H1 (cell line): Measurements from ENCODE around the gene TMEM250. TPM values are rescaled to one million over a fixed set of nuclear protein-coding genes. Genes with fewer than 3 reads are reported as not detected.

Experiments used
- CTCF ChIA-PET: fragments of 300-600 bp; sonication (Branson Sonifier 250); formaldehyde crosslinking; loops from one replicate; lab custom pipeline; 2021; ENCODE audit not compliant: partially characterized antibody; lab: Charles Lee
- POLR2A ChIA-PET: fragments of 300-600 bp; sonication (Branson Sonifier 250); formaldehyde crosslinking; loops from one replicate; lab custom pipeline; 2021; ENCODE audit warnings: inconsistent platforms; ENCODE audit not compliant: partially characterized antibody; lab: Charles Lee
- DNase-seq, 2 experiments: peaks; one replicate each; pipeline versions ENCODE4 v3.0.0 to v3.0.0-alpha.2; 2010 to 2022; ENCODE audit warnings: low spot score in 2 of 2, low read depth in 1 of 2, mixed read lengths in 1 of 2
- FAIRE-seq: peaks from 2 replicates; lab custom pipeline; 2011; peaks lifted over from hg19 to GRCh38; lab: Jason Lieb, UNC
- H2AFZ ChIP-seq: 2 replicates; pipeline ENCODE4 v1.8.1; 2012; ENCODE audit warnings: low read length, inconsistent platforms
- H2AK5ac ChIP-seq: 2 replicates; pipeline ENCODE4 v1.6.1; 2013; ENCODE audit warnings: low read depth, low read length
- H2BK120ac ChIP-seq: replicated peaks from 2 replicates; pipeline ENCODE3; 2013; ENCODE audit warnings: low read depth, low read length, inconsistent platforms
- H2BK12ac ChIP-seq: 2 replicates; pipeline ENCODE4 v1.6.1; 2013; ENCODE audit warnings: low read depth, low read length
- H2BK15ac ChIP-seq: 2 replicates; pipeline ENCODE4 v1.6.1; 2013; ENCODE audit warnings: low read length
- H2BK20ac ChIP-seq: 2 replicates; pipeline ENCODE4 v1.6.1; 2013; ENCODE audit warnings: low read length
- H2BK5ac ChIP-seq: 2 replicates; pipeline ENCODE4 v1.6.1; 2013; ENCODE audit warnings: low read depth, low read length
- H3K14ac ChIP-seq: 2 replicates; pipeline ENCODE4 v1.6.1; 2013; ENCODE audit warnings: inconsistent platforms; ENCODE audit not compliant: insufficient read length
- H3K18ac ChIP-seq: 2 replicates; pipeline ENCODE4 v1.6.1; 2013; ENCODE audit warnings: low read length; ENCODE audit errors: extremely low read depth
- H3K23ac ChIP-seq: 2 replicates; pipeline ENCODE4 v1.6.1; 2013; ENCODE audit warnings: inconsistent platforms; ENCODE audit not compliant: insufficient read length
- H3K23me2 ChIP-seq: 2 replicates; pipeline ENCODE4 v1.6.1; 2013; ENCODE audit warnings: low read depth, low read length
- H3K27ac ChIP-seq: 2 replicates; pipeline ENCODE4 v1.6.1; 2011; ENCODE audit warnings: low read depth, low read length, inconsistent platforms
- H3K27me3 ChIP-seq, 4 experiments: replicated peaks in 1 of 4; 1 replicate in 1 of 4; 2 replicates in 3 of 4; pipeline versions ENCODE4 v1.6.1 to v1.8.1; 2011 to 2013; ENCODE audit warnings: low read length in 3 of 4, mild to moderate bottlenecking in 3 of 4, inconsistent platforms in 2 of 4, mixed read lengths in 2 of 4, moderate library complexity in 1 of 4; ENCODE audit not compliant: control insufficient read depth in 3 of 4, insufficient read depth in 3 of 4; ENCODE audit errors: extremely low read depth in 1 of 4
- H3K36me3 ChIP-seq, 4 experiments: 2 replicates each; pipeline versions ENCODE4 v1.6.1 to v1.8.1; 2011 to 2013; ENCODE audit warnings: mild to moderate bottlenecking in 4 of 4, low read length in 3 of 4, moderate library complexity in 2 of 4, control low read depth in 1 of 4, inconsistent platforms in 1 of 4; ENCODE audit not compliant: insufficient read depth in 4 of 4, control insufficient read depth in 2 of 4
- H3K4ac ChIP-seq: replicated peaks from 2 replicates; pipeline ENCODE3; 2013; ENCODE audit warnings: low read length, low read depth, mixed read lengths, inconsistent platforms; ENCODE audit not compliant: insufficient read length
- H3K4me1 ChIP-seq, 4 experiments: replicated peaks in 1 of 4; 1 replicate in 1 of 4; 2 replicates in 3 of 4; pipeline versions ENCODE4 v1.6.1 to v1.8.1; 2011 to 2013; ENCODE audit warnings: low read length in 3 of 4, inconsistent platforms in 2 of 4, mixed read lengths in 1 of 4; ENCODE audit not compliant: insufficient read depth in 4 of 4, control insufficient read depth in 3 of 4
- H3K4me2 ChIP-seq, 2 experiments: 2 replicates each; pipeline versions ENCODE4 v1.6.1 to v1.8.1; 2011 to 2013; ENCODE audit warnings: low read depth in 2 of 2, low read length in 2 of 2, control low read depth in 1 of 2, inconsistent platforms in 1 of 2, mild to moderate bottlenecking in 1 of 2; ENCODE audit not compliant: insufficient read depth in 1 of 2
- H3K4me3 ChIP-seq, 4 experiments: fragments of 200-600, 300-600 bp in 1 of 4; sonication (generic), shearing (Covaris generic), sonication (Bioruptor Twin) in 1 of 4; 2 replicates each; pipeline versions ENCODE4 v1.5.1 to v1.8.1; 2011 to 2016; ENCODE audit warnings: low read length in 4 of 4, low read depth in 3 of 4, control low read depth in 2 of 4, inconsistent platforms in 2 of 4, mild to moderate bottlenecking in 2 of 4, mixed read lengths in 1 of 4, moderate library complexity in 1 of 4; ENCODE audit not compliant: insufficient read depth in 2 of 4; ENCODE audit errors: extremely low read depth in 1 of 4
- H3K56ac ChIP-seq: replicated peaks from 2 replicates; pipeline ENCODE3; 2013; ENCODE audit warnings: low read depth, mild to moderate bottlenecking, mixed read lengths, low read length, inconsistent platforms; ENCODE audit not compliant: insufficient read length
- H3K79me1 ChIP-seq: 2 replicates; pipeline ENCODE4 v1.6.1; 2013; ENCODE audit warnings: low read depth, low read length, control low read depth
- H3K79me2 ChIP-seq, 2 experiments: 2 replicates each; pipeline versions ENCODE4 v1.6.1 to v1.8.1; 2012 to 2013; ENCODE audit warnings: low read length in 2 of 2, mild to moderate bottlenecking in 2 of 2, inconsistent platforms in 1 of 2; ENCODE audit not compliant: insufficient read depth in 2 of 2, control insufficient read depth in 1 of 2
- H3K9ac ChIP-seq, 4 experiments: replicated peaks in 1 of 4; 1 replicate in 1 of 4; 2 replicates in 3 of 4; pipeline versions ENCODE4 v1.6.1 to v1.8.1; 2011 to 2013; ENCODE audit warnings: low read depth in 3 of 4, low read length in 3 of 4, control low read depth in 2 of 4, mild to moderate bottlenecking in 2 of 4, moderate library complexity in 2 of 4, inconsistent platforms in 1 of 4; ENCODE audit errors: extremely low read depth in 1 of 4
- H3K9me3 ChIP-seq, 2 experiments: 2 replicates each; pipeline versions ENCODE4 v1.6.1 to v1.8.1; 2012 to 2013; ENCODE audit warnings: mild to moderate bottlenecking in 2 of 2, moderate library complexity in 2 of 2, control low read depth in 1 of 2, inconsistent platforms in 1 of 2, low read depth in 1 of 2, low read length in 1 of 2, mixed read lengths in 1 of 2; ENCODE audit not compliant: insufficient read depth in 2 of 2
- H4K20me1 ChIP-seq, 2 experiments: replicated peaks in 1 of 2; 2 replicates each; pipeline versions ENCODE3 to v1.8.1; 2011 to 2013; ENCODE audit warnings: inconsistent platforms in 2 of 2, low read length in 2 of 2, mild to moderate bottlenecking in 1 of 2; ENCODE audit not compliant: insufficient read depth in 2 of 2, control insufficient read depth in 1 of 2
- H4K5ac ChIP-seq: 2 replicates; pipeline ENCODE4 v1.6.1; 2013; ENCODE audit warnings: low read length, low read depth, mixed read lengths, inconsistent platforms; ENCODE audit not compliant: insufficient read length
- H4K8ac ChIP-seq: 2 replicates; pipeline ENCODE4 v1.8.0; 2013; ENCODE audit warnings: mild to moderate bottlenecking, moderate library complexity, low read length, inconsistent platforms; ENCODE audit not compliant: insufficient read depth; ENCODE audit errors: extremely low read depth
- H4K91ac ChIP-seq: replicated peaks from 2 replicates; pipeline ENCODE3; 2013; ENCODE audit warnings: low read length, mixed read lengths, inconsistent platforms; ENCODE audit not compliant: insufficient read length
- CBX8 ChIP-seq: fragments of 300-800, 300-1000 bp; sonication (generic); IDR thresholded peaks from 2 replicates; pipeline ENCODE4 v1.7.1; 2016; ENCODE audit warnings: low read depth, low read length, borderline replicate concordance
- CEBPB ChIP-seq: IDR thresholded peaks from 2 replicates; pipeline ENCODE4 v1.6.1; 2012; ENCODE audit warnings: low read depth, low read length
- EGR1 ChIP-seq: IDR thresholded peaks from 2 replicates; pipeline ENCODE4 v1.6.1; 2011; ENCODE audit warnings: low read depth, low read length, borderline replicate concordance
- SUZ12 ChIP-seq: fragments of 200-600 bp; sonication (generic); IDR thresholded peaks from 2 replicates; pipeline ENCODE4 v1.6.1; 2012; ENCODE audit warnings: mild to moderate bottlenecking, inconsistent platforms, low read length, moderate library complexity, mixed read lengths
- TCF12 ChIP-seq: IDR thresholded peaks from 2 replicates; pipeline ENCODE4 v1.6.1; 2011; ENCODE audit warnings: low read depth, mild to moderate bottlenecking, low read length
- TEAD4 ChIP-seq: IDR thresholded peaks from 2 replicates; pipeline ENCODE4 v1.6.1; 2012; ENCODE audit warnings: low read depth, low read length, inconsistent platforms, mixed read lengths
- WGBS, 2 experiments: shearing (Covaris generic) in 1 of 2; methylation state at CpG; one replicate each; pipeline versions ENCODE4 v1.1.6 to v1.1.7; 2013 to 2015; ENCODE audit warnings: low lambda C conversion rate in 2 of 2, mixed read lengths in 2 of 2, inconsistent platforms in 1 of 2, low coverage in 1 of 2, missing lambda C conversion rate in 1 of 2; ENCODE audit not compliant: insufficient replicate concordance in 2 of 2, insufficient coverage in 1 of 2, insufficient read length in 1 of 2; ENCODE audit errors: extremely low coverage in 1 of 2, missing lambda C conversion rate in 1 of 2; 5-methylcytosine and 5-hydroxymethylcytosine counted together
- polyA plus RNA-seq, 7 experiments: library from polyadenylated mRNA; depleted of rRNA in 3 of 7; stranded (reverse) in 5 of 7; unstranded in 2 of 7; fragments of >200 nt in 5 of 7; fragments of 200-250 nt in 2 of 7; gene quantifications; 1 replicate in 5 of 7; 2 replicates in 1 of 7; 4 replicates in 1 of 7; pipeline versions ENCODE4 v1.2.1 to v1.2.3, GENCODE V29; 2011 to 2013; ENCODE audit warnings: missing spikeins in 2 of 7, mixed read lengths in 2 of 7
- total RNA-seq: library from RNA; stranded (reverse); fragmentation: NEBNext Ultra II Directional; extraction: Animal tissue kit (Norgen Biotek cat#: 25700); gene quantifications from 2 replicates; pipeline ENCODE4 v1.2.1, GENCODE V29; 2021

The TMEM250 gene
- total and polyA plus RNA-seq, 2 of the 8 experiments (the other 6 are each of a cell fraction or from before 2014, with no cell fraction given) = 22.3 to 34.9 TPM

GRCh38 chr9:136104488-136104800, 14.2 kb downstream of the TMEM250 start:
- 0 out of 2 replicates have a peak overlapping the region, but pooled peaks have one; percentile 6 for H2AK5ac ChIP-seq
- H2BK20ac ChIP-seq = peak overlapping the region; percentile 29; the same call in 1 of the 2 replicates
- H3K4me1 ChIP-seq = peaks cover 3 to 58% (median 45%) of the 10 kb centered on the region in 4 experiments
- H4K5ac ChIP-seq = no peak overlapping the region
- H2BK15ac ChIP-seq = 0 out of 2 replicates have a peak overlapping the region, but pooled peaks have one; percentile 6
- ChIA-PET CTCF (interaction anchor here (0.9 to 2.7 kb wide), 4 partner anchors 13 to 35 kb away, joined by 3 to 8 read pairs (median 5); no protein-coding TSS in a partner anchor), POLR2A (interaction anchor here (1.3 to 8.5 kb wide), 5 partner anchors 9 to 48 kb away, joined by 3 to 40 read pairs (median 5); partner anchors contain the start of genes NACC2 and TMEM250)
- no peaks in the 10 kb centered on the region for H3K79me2 ChIP-seq
- no peak overlapping the region for H2AFZ ChIP-seq
- peak overlapping the region; percentile 97; the same call in 1 of the 2 replicates for H2BK12ac ChIP-seq
- no peaks in the 10 kb centered on the region for H3K79me1 ChIP-seq
- peak overlapping the region in 1 of 4 experiments; percentile 21; a peak in 1 of 8 replicates for H3K4me3 ChIP-seq
- peaks cover 2% of the 10 kb centered on the region; the same call in 1 of the 2 replicates for H3K23me2 ChIP-seq
- DNase-seq (no peak), FAIRE-seq (no peak)
- peak overlapping the region; percentile 32 to 56; a peak in 3 of 4 replicates for H3K4me2 ChIP-seq
- no peak overlapping the region for H3K14ac ChIP-seq
- no peaks in the 10 kb centered on the region; a peak in 1 of 7 replicates for H3K27me3 ChIP-seq
- 44% methylated on average over 1 of the region's 1 CpG; no CpG with 5 or more reads in 1 of the 2 experiments for WGBS, 2 experiments
- H2BK120ac ChIP-seq = peak overlapping the region; percentile 80
- H3K23ac ChIP-seq = no peak overlapping the region
- no peak overlapping the region for H4K8ac ChIP-seq
- H3K36me3 ChIP-seq = no peaks in the 10 kb centered on the region
- H3K4ac ChIP-seq = peak overlapping the region; percentile 49
- peak overlapping the region; percentile 96 for H4K91ac ChIP-seq
- H3K18ac ChIP-seq = peak overlapping the region; percentile 87; the same call in 1 of the 2 replicates
- no peaks in the 10 kb centered on the region for H4K20me1 ChIP-seq
- peak overlapping the region; percentile 78; the same call in 1 of the 2 replicates for H2BK5ac ChIP-seq
- no peak overlapping the region for H3K9ac ChIP-seq
- H3K9me3 ChIP-seq = no peaks in the 10 kb centered on the region
- H3K27ac ChIP-seq = no peak overlapping the region
- no peak overlapping the region for H3K56ac ChIP-seq
- TF ChIP-seq TEAD4 (0 out of 2 replicates have a peak, but pooled peaks have one; percentile 13), CBX8 (no peak), CEBPB (no peak), SUZ12 (no peak), TCF12 (no peak), EGR1 (no peak)
